HCT116 (cell line): Measurements from ENCODE around the gene BEGAIN. TPM values are rescaled to one million over a fixed set of nuclear protein-coding genes. Genes with fewer than 3 reads are reported as not detected.

Source experiments
- ATAC-seq: fragments of 200-7000 bp; cut with Tn5 transposase; 2 replicates; pipeline ENCODE4 v1.9.1; 2020; ENCODE audit warnings: mild to moderate bottlenecking, moderate library complexity
- BruUV-seq: library from RNA; stranded (reverse); fragments of 400-500 nt; replicated peaks from 2 replicates; lab custom pipeline; 2021; lab: Mats Ljungman, UMichigan
- CTCF ChIA-PET: fragments of 300-600 bp; sonication (Branson Sonifier 250); formaldehyde crosslinking; loops from one replicate; lab custom pipeline; 2021; ENCODE audit warnings: antibody characterized with exemption; lab: Charles Lee
- POLR2A ChIA-PET: fragments of 300-600, 350-600 bp; sonication (Branson Sonifier 250); formaldehyde crosslinking; loops from one replicate; lab custom pipeline; 2021; ENCODE audit warnings: antibody characterized with exemption; lab: Charles Lee
- RAD21 ChIA-PET, 2 experiments: fragments of 300-600 bp; sonication (Branson Sonifier 250); formaldehyde crosslinking; loops; one replicate each; lab custom pipeline; 2023; ENCODE audit warnings: low total read pairs in 2 of 2; ENCODE audit not compliant: uncharacterized antibody in 2 of 2, unreplicated experiment in 2 of 2, low non-redundant PET in 1 of 2; lab: Charles Lee
- DNase-seq: peaks from one replicate; pipeline ENCODE4 v3.0.0-alpha.2; 2010; ENCODE audit warnings: low read depth, low spot score
- H2AFZ ChIP-seq: fragments of 200-600 bp; shearing (Covaris generic), sonication (generic); 2 replicates; pipeline ENCODE4 v1.6.1; 2017; ENCODE audit warnings: low read depth, mixed run types, mixed read lengths, antibody characterized with exemption, low read length; ENCODE audit not compliant: poor library complexity, severe bottlenecking
- H3K27ac ChIP-seq: 2 replicates; pipeline ENCODE4 v1.5.1; 2012; ENCODE audit warnings: low read depth, low read length
- H3K27me3 ChIP-seq: fragments of 200-600 bp; sonication (generic); 2 replicates; pipeline ENCODE4 v1.6.1; 2016; ENCODE audit warnings: mixed run types, low read length, mixed read lengths; ENCODE audit not compliant: insufficient read depth
- H3K36me3 ChIP-seq, 2 experiments: fragments of 200-500 bp in 1 of 2; fragments of 200-600 bp in 1 of 2; sonication (Bioruptor generic) in 1 of 2; sonication (generic) in 1 of 2; 2 replicates each; pipeline versions ENCODE4 v1.5.1 to v1.6.1; 2014 to 2016; ENCODE audit warnings: low read length in 2 of 2, inconsistent platforms in 1 of 2, mixed read lengths in 1 of 2, mixed run types in 1 of 2; ENCODE audit not compliant: insufficient read depth in 2 of 2, control insufficient read depth in 1 of 2
- H3K4me1 ChIP-seq, 2 experiments: fragments of 200-600 bp in 1 of 2; sonication (generic) in 1 of 2; 2 replicates each; pipeline versions ENCODE4 v1.5.1 to v1.6.1; 2012 to 2017; ENCODE audit warnings: low read length in 2 of 2, inconsistent platforms in 1 of 2, mild to moderate bottlenecking in 1 of 2, mixed read lengths in 1 of 2, mixed run types in 1 of 2, moderate library complexity in 1 of 2; ENCODE audit not compliant: insufficient read depth in 2 of 2, control insufficient read depth in 1 of 2
- H3K4me2 ChIP-seq: fragments of 200-600 bp; sonication (generic); 2 replicates; pipeline ENCODE4 v1.6.1; 2017; ENCODE audit warnings: mixed run types, low read length, mixed read lengths
- H3K4me3 ChIP-seq, 2 experiments: fragments of 200-600 bp in 1 of 2; sonication (generic) in 1 of 2; replicated peaks in 1 of 2; 2 replicates each; pipeline ENCODE4 v1.5.1; 2011 to 2016; ENCODE audit warnings: low read length in 2 of 2, control low read depth in 1 of 2, low read depth in 1 of 2, mild to moderate bottlenecking in 1 of 2, mixed read lengths in 1 of 2, mixed run types in 1 of 2
- H3K79me2 ChIP-seq: fragments of 200-600 bp; sonication (generic); 2 replicates; pipeline ENCODE4 v1.6.1; 2017; ENCODE audit warnings: mild to moderate bottlenecking, mixed run types, low read length, moderate library complexity, mixed read lengths; ENCODE audit not compliant: insufficient read depth
- H3K9ac ChIP-seq: fragments of 200-600 bp; sonication (generic); 2 replicates; pipeline ENCODE4 v1.6.1; 2016; ENCODE audit warnings: low read length, mixed read lengths
- H3K9me2 ChIP-seq: fragments of 200-600 bp; sonication (generic), shearing (Covaris generic); 2 replicates; pipeline ENCODE4 v1.6.1; 2017; ENCODE audit warnings: mixed run types, mild to moderate bottlenecking, moderate library complexity; ENCODE audit not compliant: insufficient read depth
- H3K9me3 ChIP-seq, 2 experiments: fragments of 200-500 bp in 1 of 2; fragments of 200-600 bp in 1 of 2; sonication (Bioruptor generic) in 1 of 2; sonication (generic) in 1 of 2; 2 replicates each; pipeline ENCODE4 v1.6.1; 2014 to 2017; ENCODE audit warnings: low read length in 2 of 2, mixed read lengths in 2 of 2, inconsistent platforms in 1 of 2, low read depth in 1 of 2, mild to moderate bottlenecking in 1 of 2, mixed run types in 1 of 2, moderate library complexity in 1 of 2; ENCODE audit not compliant: control insufficient read depth in 1 of 2, insufficient read depth in 1 of 2
- H4K20me1 ChIP-seq: fragments of 200-600 bp; sonication (generic), shearing (Covaris generic); 2 replicates; pipeline ENCODE4 v1.6.1; 2017; ENCODE audit warnings: mixed run types, mild to moderate bottlenecking, moderate library complexity; ENCODE audit not compliant: insufficient read depth
- CEBPB ChIP-seq: IDR thresholded peaks from 2 replicates; pipeline ENCODE4 v1.6.1; 2012; ENCODE audit warnings: low read depth
- EGR1 ChIP-seq: IDR thresholded peaks from 2 replicates; pipeline ENCODE4 v1.6.1; 2012; ENCODE audit warnings: low read depth
- ELF1 ChIP-seq: IDR thresholded peaks from 2 replicates; pipeline ENCODE4 v1.6.1; 2012; ENCODE audit warnings: low read depth, borderline replicate concordance
- JUND ChIP-seq: IDR thresholded peaks from 2 replicates; pipeline ENCODE4 v1.6.1; 2012
- MAX ChIP-seq: IDR thresholded peaks from 2 replicates; pipeline ENCODE4 v1.6.1; 2012
- POLR2A ChIP-seq: IDR thresholded peaks from 2 replicates; pipeline ENCODE4 v1.7.0; 2011; ENCODE audit warnings: borderline replicate concordance; ENCODE audit not compliant: insufficient read depth, insufficient read length; ENCODE audit errors: extremely low read depth
- POLR2AphosphoS5 ChIP-seq: IDR thresholded peaks from 2 replicates; pipeline ENCODE4 v1.6.1; 2011; ENCODE audit warnings: mild to moderate bottlenecking, low read depth, low read length, moderate library complexity
- REST ChIP-seq: IDR thresholded peaks from 2 replicates; pipeline ENCODE4 v1.6.1; 2012; ENCODE audit warnings: low read depth
- SIN3A ChIP-seq: IDR thresholded peaks from 2 replicates; pipeline ENCODE4 v1.6.1; 2012; ENCODE audit warnings: low read depth
- SP1 ChIP-seq: IDR thresholded peaks from 2 replicates; pipeline ENCODE4 v1.6.1; 2012; ENCODE audit warnings: low read depth
- YY1 ChIP-seq: IDR thresholded peaks from 2 replicates; pipeline ENCODE4 v1.6.1; 2011; ENCODE audit warnings: low read length, low read depth, moderate library complexity, mild to moderate bottlenecking; ENCODE audit not compliant: insufficient replicate concordance; ENCODE audit errors: extremely low read depth
- ZBTB33 ChIP-seq: IDR thresholded peaks from 2 replicates; pipeline ENCODE4 v1.6.1; 2011; ENCODE audit warnings: mild to moderate bottlenecking, low read length, moderate library complexity; ENCODE audit not compliant: insufficient replicate concordance; ENCODE audit errors: extremely low read depth
- ZFX ChIP-seq: fragments of 450-650 bp; IDR thresholded peaks from 2 replicates; pipeline ENCODE4 v1.6.1; 2017
- ZNF274 ChIP-seq: fragments of 200-500 bp; sonication (Bioruptor generic); IDR thresholded peaks from 2 replicates; pipeline ENCODE4 v1.6.1; 2014; ENCODE audit warnings: mild to moderate bottlenecking, low read depth, low read length, inconsistent platforms
- intact Hi-C: fragments of 100-400 bp; cut with micrococcal nuclease; formaldehyde crosslinking; loops from 2 replicates; pipeline ENCODE4 v1.10.0; 2022
- total RNA-seq: library from RNA; stranded (reverse); gene quantifications from one replicate; pipeline ENCODE4 v1.2.1, GENCODE V29; 2021; ENCODE audit not compliant: unreplicated experiment

The BEGAIN gene
- total RNA-seq, 1 experiment from 2014 or later, result 8.5 TPM

GRCh38 chr14:100562751-100563150 lies 24.5 kb downstream of the BEGAIN start:
- Histone ChIP-seq H2AFZ (no peak overlapping the region), H3K27ac (no peak overlapping the region), H3K79me2 (no peaks in the 10 kb centered on the region), H3K4me3 (no peak overlapping the region), H3K36me3 (no peaks in the 10 kb centered on the region), H3K9me3 (no peaks in the 10 kb centered on the region), H4K20me1 (no peaks in the 10 kb centered on the region), H3K9ac (no peak overlapping the region), H3K4me1 (0 out of 4 replicates have a peak, but pooled peaks cover 0 to 7% of the 10 kb centered on the region in 2 experiments)
- RAD21 ChIA-PET, result no interaction called here
- BruUV-seq, result no TSS peak
- POLR2A ChIA-PET, result no interaction called here
- TF ChIP-seq ZBTB33 (no peak), ZNF274 (no peak), SP1 (no peak), REST (no peak), CEBPB (no peak), POLR2AphosphoS5 (no peak), ZFX (no peak), MAX (no peak), JUND (no peak), EGR1 (no peak), YY1 (no peak), POLR2A (no peak), SIN3A (no peak), ELF1 (no peak)
- TF ChIP-seq, all 23 proteins: peak for 0
- intact Hi-C loops, result no loop called here
- CTCF ChIA-PET, result no interaction called here
- no peaks in the 10 kb centered on the region for H3K27me3 ChIP-seq
- H3K4me2 ChIP-seq, result no peak overlapping the region
- DNase-seq (no peak), ATAC-seq (no peak)
- no peaks in the 10 kb centered on the region for H3K9me2 ChIP-seq
